Chondrocyte (in vitro differentiated cells): ENCODE results near the gene CALHM3. TPM values are rescaled to one million over a fixed set of nuclear protein-coding genes. Genes with fewer than 3 reads are reported as not detected.
"Not testable (repeated sequence)": the region's sequence is repeated elsewhere in the genome, so short reads cannot be mapped to it uniquely, and the experiment has no call there.

ENCODE experiments used
- DNase-seq: peaks from one replicate; pipeline ENCODE4 v3.0.0; 2021; ENCODE audit warnings: mixed read lengths, low spot score
- H3K27ac Mint-ChIP-seq: one replicate; pipeline ENCODE4 v1.8.0; 2021; ENCODE audit warnings: mild to moderate bottlenecking, moderate library complexity, mixed read lengths; ENCODE audit not compliant: unreplicated experiment
- H3K27me3 Mint-ChIP-seq: 2 replicates; pipeline ENCODE4 v1.8.0; 2021; ENCODE audit warnings: low read depth, mixed read lengths
- H3K36me3 Mint-ChIP-seq: 2 replicates; pipeline ENCODE4 v1.8.0; 2021; ENCODE audit warnings: low read depth, mixed read lengths
- H3K4me1 Mint-ChIP-seq: 2 replicates; pipeline ENCODE4 v1.8.0; 2021; ENCODE audit warnings: low read depth, mild to moderate bottlenecking, mixed read lengths
- H3K4me3 Mint-ChIP-seq: one replicate; pipeline ENCODE4 v1.8.0; 2021; ENCODE audit warnings: mild to moderate bottlenecking, moderate library complexity, mixed read lengths; ENCODE audit not compliant: unreplicated experiment
- H3K9me3 Mint-ChIP-seq: 2 replicates; pipeline ENCODE4 v1.8.0; 2021; ENCODE audit warnings: low read depth, mixed read lengths
- total RNA-seq: library from RNA; stranded (reverse); gene quantifications from 3 replicates; pipeline ENCODE4 v1.2.1, GENCODE V29; 2021
- TF ChIP-seq, protein P1 (sequence below): fragments of 200-600 bp; sonication (generic); IDR thresholded peaks from 2 replicates; pipeline ENCODE4 v1.5.0; 2021; ENCODE audit warnings: antibody characterized with exemption, mild to moderate bottlenecking, moderate library complexity

Gene CALHM3
- total RNA-seq, 1 donor from 2014 or later, result not detected

DNA sequence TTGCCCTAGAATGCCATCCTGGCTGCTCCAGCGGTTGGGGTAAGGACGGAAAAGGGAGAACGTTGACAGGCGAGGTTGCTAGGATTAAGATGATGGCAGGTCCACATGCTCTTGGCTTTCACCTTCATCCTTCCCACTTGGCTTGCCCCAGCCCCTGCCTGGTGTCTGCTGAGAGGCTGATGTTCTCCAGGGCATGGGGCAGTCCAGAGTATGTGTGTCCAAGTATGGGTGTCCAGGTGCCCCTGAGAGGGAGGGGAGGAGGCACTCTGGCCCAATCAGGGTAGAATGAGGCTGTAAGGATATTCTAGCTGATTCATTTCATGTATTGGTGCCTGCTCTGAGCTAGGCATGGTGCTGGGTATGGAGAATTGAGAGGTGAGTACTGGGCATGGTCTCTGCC is 27.0 kb upstream of the CALHM3 start:
- peaks cover 53% of the 10 kb centered on the region for H3K27me3 Mint-ChIP-seq
- no peak overlapping the region for H3K4me3 Mint-ChIP-seq
- H3K9me3 Mint-ChIP-seq, result no peaks in the 10 kb centered on the region
- no peak overlapping the region for H3K27ac Mint-ChIP-seq
- peaks cover 14% of the 10 kb centered on the region for H3K4me1 Mint-ChIP-seq
- H3K36me3 Mint-ChIP-seq, result no peaks in the 10 kb centered on the region
- peak; percentile 46 for DNase-seq
- TF ChIP-seq, protein P1, sequence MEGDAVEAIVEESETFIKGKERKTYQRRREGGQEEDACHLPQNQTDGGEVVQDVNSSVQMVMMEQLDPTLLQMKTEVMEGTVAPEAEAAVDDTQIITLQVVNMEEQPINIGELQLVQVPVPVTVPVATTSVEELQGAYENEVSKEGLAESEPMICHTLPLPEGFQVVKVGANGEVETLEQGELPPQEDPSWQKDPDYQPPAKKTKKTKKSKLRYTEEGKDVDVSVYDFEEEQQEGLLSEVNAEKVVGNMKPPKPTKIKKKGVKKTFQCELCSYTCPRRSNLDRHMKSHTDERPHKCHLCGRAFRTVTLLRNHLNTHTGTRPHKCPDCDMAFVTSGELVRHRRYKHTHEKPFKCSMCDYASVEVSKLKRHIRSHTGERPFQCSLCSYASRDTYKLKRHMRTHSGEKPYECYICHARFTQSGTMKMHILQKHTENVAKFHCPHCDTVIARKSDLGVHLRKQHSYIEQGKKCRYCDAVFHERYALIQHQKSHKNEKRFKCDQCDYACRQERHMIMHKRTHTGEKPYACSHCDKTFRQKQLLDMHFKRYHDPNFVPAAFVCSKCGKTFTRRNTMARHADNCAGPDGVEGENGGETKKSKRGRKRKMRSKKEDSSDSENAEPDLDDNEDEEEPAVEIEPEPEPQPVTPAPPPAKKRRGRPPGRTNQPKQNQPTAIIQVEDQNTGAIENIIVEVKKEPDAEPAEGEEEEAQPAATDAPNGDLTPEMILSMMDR, result no peak

DNA sequence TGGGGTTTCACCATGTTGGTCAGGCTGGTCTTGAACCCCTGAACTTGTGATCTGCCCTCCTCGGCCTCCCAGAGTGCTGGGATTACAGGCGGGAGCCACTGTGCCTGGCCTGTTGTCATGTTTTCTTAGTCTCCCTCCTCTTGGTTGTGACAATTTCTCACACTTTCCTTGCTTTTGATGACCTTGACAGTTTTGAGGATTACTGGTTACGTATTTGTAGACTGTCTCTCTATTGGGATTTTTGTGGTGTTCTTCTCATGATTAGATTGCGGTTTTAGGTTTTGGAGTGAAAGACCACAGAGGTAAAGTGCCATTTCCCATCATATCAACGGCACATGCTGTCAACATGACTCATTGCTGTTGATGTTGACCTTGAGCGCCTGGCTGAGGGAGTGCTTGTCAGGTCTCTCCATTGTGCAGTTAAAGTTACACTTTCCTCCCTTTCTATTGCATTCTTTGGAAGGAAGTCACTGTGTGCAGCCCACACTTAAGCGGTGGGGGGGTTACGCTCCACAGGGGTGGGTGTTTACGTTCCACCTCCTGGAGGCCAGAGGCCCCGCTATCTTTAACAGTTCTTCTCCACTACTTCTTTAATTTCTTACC is 25.2 kb upstream of the CALHM3 start:
- peak overlapping the region; percentile 18 for H3K27ac Mint-ChIP-seq
- no peak overlapping the region for H3K4me3 Mint-ChIP-seq
- TF ChIP-seq, protein P1, result no peak
- peak; percentile 32 for DNase-seq
- peaks cover 14% of the 10 kb centered on the region for H3K4me1 Mint-ChIP-seq
- H3K27me3 Mint-ChIP-seq, result peaks cover 59% of the 10 kb centered on the region
- no peaks in the 10 kb centered on the region for H3K9me3 Mint-ChIP-seq
- no peaks in the 10 kb centered on the region for H3K36me3 Mint-ChIP-seq

DNA sequence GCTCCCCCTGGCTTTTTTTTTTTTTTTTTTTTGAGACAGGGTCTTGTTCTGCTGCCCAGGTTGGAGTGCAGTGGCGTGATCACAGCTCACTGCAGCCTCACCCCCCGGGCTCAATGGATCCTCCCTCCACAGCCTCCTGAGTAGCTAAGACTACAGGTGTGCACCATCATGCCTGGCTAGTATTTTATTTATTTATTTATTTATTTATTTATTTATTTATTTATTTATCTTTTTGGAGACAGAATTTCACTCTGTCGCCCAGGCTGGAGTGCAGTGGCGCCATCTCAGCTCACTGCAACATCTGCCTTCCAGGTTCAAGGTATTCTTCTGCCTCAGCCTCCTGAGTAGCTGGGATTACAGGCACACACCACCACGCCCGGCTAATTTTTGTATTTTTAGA is 24.7 kb upstream of the CALHM3 start:
- not testable (repeated sequence) for H3K36me3 Mint-ChIP-seq, H3K9me3 Mint-ChIP-seq, H3K4me3 Mint-ChIP-seq, H3K27ac Mint-ChIP-seq
- peak; percentile 24 for DNase-seq
- peaks cover 63% of the 10 kb centered on the region for H3K27me3 Mint-ChIP-seq
- peaks cover 14% of the 10 kb centered on the region for H3K4me1 Mint-ChIP-seq

GRCh38 chr10:103502849-103503660 is 24.0 kb upstream of the CALHM3 start:
- Mint-ChIP-seq H3K36me3 (no peaks in the 10 kb centered on the region), H3K4me1 (peaks cover 14% of the 10 kb centered on the region), H3K4me3 (no peak overlapping the region), H3K27me3 (peaks cover 61% of the 10 kb centered on the region), H3K9me3 (no peaks in the 10 kb centered on the region), H3K27ac (no peak overlapping the region)
- peak; percentile 41 for DNase-seq
- TF ChIP-seq, protein P1, result no peak

GRCh38 chr10:103501186-103501585 is 22.1 kb upstream of the CALHM3 start:
- H3K27me3 Mint-ChIP-seq, result peaks cover 59% of the 10 kb centered on the region
- H3K9me3 Mint-ChIP-seq, result no peaks in the 10 kb centered on the region
- H3K36me3 Mint-ChIP-seq, result peaks cover 2% of the 10 kb centered on the region
- TF ChIP-seq, protein P1, result no peak
- no peak overlapping the region for H3K4me3 Mint-ChIP-seq
- DNase-seq, result peak; percentile 51
- peaks cover 14% of the 10 kb centered on the region for H3K4me1 Mint-ChIP-seq
- no peak overlapping the region for H3K27ac Mint-ChIP-seq
